Measurements from ENCODE around the gene KIAA1217. TPM values are rescaled to one million over a fixed set of nuclear protein-coding genes. Genes with fewer than 3 reads are reported as not detected.

The KIAA1217 gene
- total RNA-seq, 1 experiment from 2014 or later, result 18.6 TPM

DNA sequence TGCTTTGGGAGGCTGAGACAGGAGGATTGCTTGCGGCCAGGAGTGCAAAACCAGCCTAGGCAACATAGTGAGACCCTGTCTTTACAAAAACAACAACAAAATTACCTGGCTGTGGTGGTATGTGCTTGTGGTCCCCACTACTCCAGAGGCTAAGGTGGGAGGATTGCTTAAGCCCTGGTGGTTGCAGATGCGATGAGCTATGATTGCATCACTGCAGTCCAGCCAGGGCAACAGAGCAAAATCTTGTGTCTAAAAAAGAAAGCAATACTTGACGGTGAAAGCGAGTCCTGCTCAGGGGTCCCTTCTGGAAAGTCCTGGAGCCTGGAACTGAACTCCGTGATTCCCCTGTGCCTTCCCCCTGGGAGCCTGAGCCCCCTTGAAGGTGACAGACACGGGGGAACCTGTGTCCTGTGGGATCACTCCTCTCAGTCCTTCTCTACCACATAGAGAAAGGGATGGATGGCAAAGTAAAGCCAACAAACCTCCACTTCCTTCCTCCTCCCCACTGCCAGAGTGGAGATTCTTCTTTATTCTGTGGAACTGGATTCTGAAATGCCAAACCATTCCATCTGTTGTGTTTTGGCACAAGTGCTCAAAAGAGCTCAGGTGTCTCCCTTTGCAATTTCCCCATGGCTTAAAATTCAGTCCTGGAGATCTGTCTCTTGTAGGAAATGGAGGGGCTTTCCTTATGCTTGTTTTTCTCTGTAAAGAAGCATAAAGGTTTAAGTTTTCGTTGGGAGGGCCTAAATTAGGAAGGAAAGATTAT is 50.6 kb downstream of the KIAA1217 start:
- Mint-ChIP-seq H3K27me3 (ENCODE audit: low read depth) (no peaks in the 10 kb centered on the region), H3K4me3 (no peak overlapping the region), H3K36me3 (ENCODE audit: insufficient read depth in 1 of 3, low read depth in 3 of 3) (peaks cover 0 to 3% (median 0%) of the 10 kb centered on the region in 3 experiments; a peak in 3 of 7 replicates), H3K27ac (peak overlapping the region; percentile 18 to 82 (median 25); a peak in 1 of 7 replicates), H3K9me3 (0 out of 5 replicates have a peak, but pooled peaks cover 0 to 3% of the 10 kb centered on the region in 2 experiments), H3K4me1 (peaks cover 44 to 50% of the 10 kb centered on the region in 2 experiments)
- WGBS (ENCODE audit: extremely low coverage, insufficient read length, low lambda C conversion rate), result no CpG with 5 or more reads among the region's 7 CpGs
- Histone ChIP-seq H2BK120ac (ENCODE audit: low read depth, low read length, poor library complexity, severe bottlenecking) (no peak overlapping the region), H2AFZ (ENCODE audit: low read length) (no peak overlapping the region), H4K8ac (replicated peaks; ENCODE audit: insufficient read length, low read depth, low read length) (no peak overlapping the region), H3T11ph (ENCODE audit: low read length) (no peak overlapping the region), H3K56ac (ENCODE audit: insufficient read length, low read depth, low read length) (no peak overlapping the region), H2BK15ac (ENCODE audit: low read depth, low read length) (no peak overlapping the region), H3K4me1 (ENCODE audit: insufficient read depth, low read length) (peaks cover 7% of the 10 kb centered on the region), H3K27ac (ENCODE audit: insufficient read length, low read depth, low read length) (no peak overlapping the region), H3K4me2 (ENCODE audit: insufficient read depth, insufficient read length, low read length) (no peak overlapping the region), H3K23ac (ENCODE audit: insufficient read length, low read depth, low read length) (no peak overlapping the region), H2AK5ac (ENCODE audit: insufficient read length, low read length) (no peak overlapping the region), H3K27me3 (ENCODE audit: insufficient read depth, low read length) (no peaks in the 10 kb centered on the region), H3K79me1 (ENCODE audit: insufficient read depth, low read depth, low read length, poor library complexity, severe bottlenecking) (no peaks in the 10 kb centered on the region), H3K18ac (ENCODE audit: insufficient read length, low read depth, low read length) (no peak overlapping the region), H4K91ac (ENCODE audit: insufficient read length, low read depth, low read length) (no peak overlapping the region), H3K14ac (ENCODE audit: insufficient read depth, low read length) (no peak overlapping the region), H2BK12ac (ENCODE audit: insufficient read length, low read depth, low read length) (no peak overlapping the region), H4K20me1 (ENCODE audit: control insufficient read depth, insufficient read depth, insufficient read length) (no peaks in the 10 kb centered on the region), H2BK20ac (ENCODE audit: low read depth, low read length, poor library complexity, severe bottlenecking) (no peak overlapping the region), H3K9ac (ENCODE audit: extremely low read depth, insufficient read length, low read length) (no peak overlapping the region), H3K4ac (ENCODE audit: low read depth, low read length) (no peak overlapping the region), H3K79me2 (ENCODE audit: insufficient read depth, low read length) (no peaks in the 10 kb centered on the region), H2BK5ac (ENCODE audit: insufficient read length, low read length) (no peak overlapping the region), H3K23me2 (ENCODE audit: insufficient read length, low read depth, low read length, poor library complexity, severe bottlenecking) (no peaks in the 10 kb centered on the region), H3K9me3 (ENCODE audit: control insufficient read depth, low read depth, low read length) (no peaks in the 10 kb centered on the region), H4K5ac (ENCODE audit: insufficient read length, low read depth, low read length) (no peak overlapping the region)
- no peak for DNase-seq
- TF ChIP-seq, protein P1, sequence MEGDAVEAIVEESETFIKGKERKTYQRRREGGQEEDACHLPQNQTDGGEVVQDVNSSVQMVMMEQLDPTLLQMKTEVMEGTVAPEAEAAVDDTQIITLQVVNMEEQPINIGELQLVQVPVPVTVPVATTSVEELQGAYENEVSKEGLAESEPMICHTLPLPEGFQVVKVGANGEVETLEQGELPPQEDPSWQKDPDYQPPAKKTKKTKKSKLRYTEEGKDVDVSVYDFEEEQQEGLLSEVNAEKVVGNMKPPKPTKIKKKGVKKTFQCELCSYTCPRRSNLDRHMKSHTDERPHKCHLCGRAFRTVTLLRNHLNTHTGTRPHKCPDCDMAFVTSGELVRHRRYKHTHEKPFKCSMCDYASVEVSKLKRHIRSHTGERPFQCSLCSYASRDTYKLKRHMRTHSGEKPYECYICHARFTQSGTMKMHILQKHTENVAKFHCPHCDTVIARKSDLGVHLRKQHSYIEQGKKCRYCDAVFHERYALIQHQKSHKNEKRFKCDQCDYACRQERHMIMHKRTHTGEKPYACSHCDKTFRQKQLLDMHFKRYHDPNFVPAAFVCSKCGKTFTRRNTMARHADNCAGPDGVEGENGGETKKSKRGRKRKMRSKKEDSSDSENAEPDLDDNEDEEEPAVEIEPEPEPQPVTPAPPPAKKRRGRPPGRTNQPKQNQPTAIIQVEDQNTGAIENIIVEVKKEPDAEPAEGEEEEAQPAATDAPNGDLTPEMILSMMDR (conservative IDR thresholded peaks at IDR 0.05), result no peak

All from H9 (cell line).